Naive B cell (primary cell): Measurements from ENCODE around the gene SYT7. TPM values are rescaled to one million over a fixed set of nuclear protein-coding genes. Genes with fewer than 3 reads are reported as not detected.
A peak's percentile ranks its signal among the peaks of the same experiment; 100 is the strongest.

Experiments
- ATAC-seq, 2 donors: fragments of 150-1000 bp; cut with Tn5 transposase; 2 replicates each; pipeline ENCODE4 v1.10.0; 2021; ENCODE audit warnings: low read depth in 2 of 2, mild to moderate bottlenecking in 2 of 2, moderate library complexity in 2 of 2
- DNase-seq: peaks from one replicate; pipeline ENCODE4 v3.0.0; 2022
- H3K27ac Mint-ChIP-seq, 6 donors: one replicate each; pipeline ENCODE4 v1.8.0; 2020 to 2022; ENCODE audit warnings: mild to moderate bottlenecking in 6 of 6, mixed read lengths in 6 of 6, moderate library complexity in 5 of 6, inconsistent platforms in 2 of 6
- H3K27me3 Mint-ChIP-seq, 3 donors: one replicate each; pipeline ENCODE4 v1.8.0; 2021 to 2022; ENCODE audit warnings: mixed read lengths in 3 of 3, mild to moderate bottlenecking in 1 of 3
- H3K36me3 Mint-ChIP-seq, 2 donors: one replicate each; pipeline ENCODE4 v1.8.0; 2020 to 2022; ENCODE audit warnings: mixed read lengths in 2 of 2, inconsistent platforms in 1 of 2, mild to moderate bottlenecking in 1 of 2
- H3K4me1 Mint-ChIP-seq, 3 donors: one replicate each; pipeline ENCODE4 v1.8.0; 2020 to 2022; ENCODE audit warnings: mixed read lengths in 3 of 3, inconsistent platforms in 1 of 3, mild to moderate bottlenecking in 1 of 3, moderate library complexity in 1 of 3
- H3K4me3 Mint-ChIP-seq, 8 donors: one replicate each; pipeline ENCODE4 v1.8.0; 2020 to 2022; ENCODE audit warnings: mild to moderate bottlenecking in 8 of 8, mixed read lengths in 8 of 8, moderate library complexity in 8 of 8, inconsistent platforms in 2 of 8
- H3K9me3 Mint-ChIP-seq, 7 donors: one replicate each; pipeline ENCODE4 v1.8.0; 2020 to 2022; ENCODE audit warnings: mixed read lengths in 7 of 7, mild to moderate bottlenecking in 5 of 7, inconsistent platforms in 2 of 7, moderate library complexity in 1 of 7
- polyA plus RNA-seq, 6 donors: library from polyadenylated mRNA; unstranded; fragments of 300-500 nt; fragmentation: Illumina TruSeq; gene quantifications; one replicate each; pipeline ENCODE4 v1.2.3, GENCODE V29; 2021; ENCODE audit warnings: low read depth in 6 of 6

SYT7 gene
- polyA plus RNA-seq, 6 donors from 2014 or later, result not detected

DNA sequence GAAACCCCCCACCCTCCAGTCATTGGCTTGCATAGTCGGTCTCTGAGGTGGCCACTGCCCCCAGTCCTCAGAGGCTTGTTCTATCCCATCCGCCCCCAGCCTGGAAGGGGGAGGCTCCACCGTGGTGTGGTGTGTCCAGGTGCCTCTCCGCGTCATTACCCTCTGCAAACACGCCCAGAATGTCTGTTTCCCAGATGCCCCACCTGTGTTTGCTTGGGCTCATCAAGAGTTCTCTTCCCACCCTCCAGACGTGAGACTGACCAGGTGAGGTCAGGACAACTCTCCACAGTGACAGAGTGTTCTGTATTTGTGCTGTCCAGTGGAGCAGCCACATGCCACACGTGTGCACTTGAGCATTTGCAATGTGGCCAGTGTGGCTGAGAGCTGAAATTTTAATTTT lies 47.5 kb downstream of the SYT7 start:
- no peaks in the 10 kb centered on the region for H3K9me3 Mint-ChIP-seq
- H3K27me3 Mint-ChIP-seq, result peaks cover 6 to 60% (median 45%) of the 10 kb centered on the region in 3 donors
- ATAC-seq (no peak), DNase-seq (no peak)
- H3K4me1 Mint-ChIP-seq, result no peaks in the 10 kb centered on the region
- no peak overlapping the region for H3K27ac Mint-ChIP-seq
- H3K36me3 Mint-ChIP-seq, result no peaks in the 10 kb centered on the region
- H3K4me3 Mint-ChIP-seq, result no peak overlapping the region

GRCh38 chr11:61533039-61533375 lies 47.9 kb downstream of the SYT7 start:
- Mint-ChIP-seq H3K9me3 (no peaks in the 10 kb centered on the region), H3K4me1 (no peaks in the 10 kb centered on the region), H3K36me3 (no peaks in the 10 kb centered on the region), H3K27me3 (peaks cover 6 to 58% (median 45%) of the 10 kb centered on the region in 3 donors), H3K4me3 (no peak overlapping the region), H3K27ac (no peak overlapping the region)
- no peak for ATAC-seq
- DNase-seq, result no peak

DNA sequence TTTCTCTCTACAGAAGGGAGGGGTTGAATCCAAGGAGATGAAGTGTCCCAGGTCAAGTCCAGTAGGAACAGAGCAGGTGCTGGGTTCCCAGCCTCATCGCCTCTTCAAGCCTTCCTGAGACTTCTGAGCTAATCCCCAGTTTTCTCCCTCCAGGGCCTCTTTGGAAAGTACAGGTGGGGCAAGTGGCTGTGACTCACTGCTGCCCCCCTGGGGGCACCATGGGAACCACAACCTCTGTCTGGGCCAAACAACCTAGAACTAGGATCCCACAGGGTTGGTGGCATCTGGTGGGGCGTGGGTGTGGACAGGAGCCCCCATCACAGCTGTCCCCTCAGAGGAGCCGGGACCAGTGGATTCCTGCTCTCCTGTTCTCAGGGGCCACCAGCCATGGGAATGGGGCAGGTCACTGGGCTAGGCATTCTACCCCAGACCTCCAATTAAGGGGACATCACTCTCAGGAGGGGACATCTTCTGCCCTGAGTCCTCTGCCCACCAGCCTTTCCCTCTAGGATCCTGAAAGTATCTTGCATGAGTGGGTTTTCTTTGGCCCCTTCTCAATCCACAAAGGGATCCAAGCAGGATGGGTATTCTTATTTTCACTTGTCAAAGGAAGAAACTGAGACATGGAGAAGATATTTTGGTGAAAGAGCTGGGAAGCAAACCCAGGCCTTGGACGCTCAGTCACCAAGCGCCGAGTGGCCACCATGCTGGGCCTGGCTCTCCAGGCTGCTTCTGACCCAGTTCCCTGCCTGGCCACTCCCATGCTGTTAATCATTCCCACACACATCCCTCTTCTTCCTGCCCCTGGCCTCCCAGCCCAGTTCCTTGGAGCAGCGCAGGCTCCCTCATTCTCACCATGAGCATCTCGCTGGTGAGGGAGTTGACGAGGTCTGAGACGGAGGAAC lies 48.5 kb downstream of the SYT7 start:
- no peaks in the 10 kb centered on the region for H3K36me3 Mint-ChIP-seq
- DNase-seq (peak; percentile 31), ATAC-seq (peak in 1 of 2 donors; percentile 45)
- H3K9me3 Mint-ChIP-seq, result no peaks in the 10 kb centered on the region
- H3K4me1 Mint-ChIP-seq, result no peaks in the 10 kb centered on the region
- H3K4me3 Mint-ChIP-seq, result peak overlapping the region in 1 of 8 donors; percentile 22
- H3K27me3 Mint-ChIP-seq, result peaks cover 6 to 57% (median 51%) of the 10 kb centered on the region in 3 donors
- no peak overlapping the region for H3K27ac Mint-ChIP-seq

DNA sequence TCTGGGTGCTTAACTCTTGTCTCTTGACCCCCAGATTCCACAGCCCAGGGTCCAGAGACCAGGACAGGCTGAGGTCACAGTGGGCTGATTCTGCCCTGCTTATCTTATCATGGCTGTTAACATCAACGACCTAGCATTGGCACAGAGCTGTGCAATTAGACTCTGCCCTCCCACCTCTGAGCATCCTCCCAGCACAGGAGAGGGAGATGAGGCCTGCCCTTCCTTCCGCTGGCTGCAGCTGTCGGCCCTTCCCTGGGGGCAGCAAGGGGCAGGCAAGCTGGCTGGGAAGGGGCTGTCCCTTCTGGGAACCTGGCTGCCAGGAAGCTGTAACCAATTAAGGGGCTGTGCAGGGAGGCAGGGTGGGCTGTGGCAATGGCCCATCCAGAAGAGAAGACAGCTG lies 49.8 kb downstream of the SYT7 start:
- no peaks in the 10 kb centered on the region for H3K4me1 Mint-ChIP-seq
- no peak overlapping the region for H3K4me3 Mint-ChIP-seq
- no peaks in the 10 kb centered on the region for H3K9me3 Mint-ChIP-seq
- H3K36me3 Mint-ChIP-seq, result no peaks in the 10 kb centered on the region
- peaks cover 6 to 66% (median 53%) of the 10 kb centered on the region in 3 donors for H3K27me3 Mint-ChIP-seq
- no peak overlapping the region for H3K27ac Mint-ChIP-seq
- DNase-seq, result no peak
- no peak for ATAC-seq

DNA sequence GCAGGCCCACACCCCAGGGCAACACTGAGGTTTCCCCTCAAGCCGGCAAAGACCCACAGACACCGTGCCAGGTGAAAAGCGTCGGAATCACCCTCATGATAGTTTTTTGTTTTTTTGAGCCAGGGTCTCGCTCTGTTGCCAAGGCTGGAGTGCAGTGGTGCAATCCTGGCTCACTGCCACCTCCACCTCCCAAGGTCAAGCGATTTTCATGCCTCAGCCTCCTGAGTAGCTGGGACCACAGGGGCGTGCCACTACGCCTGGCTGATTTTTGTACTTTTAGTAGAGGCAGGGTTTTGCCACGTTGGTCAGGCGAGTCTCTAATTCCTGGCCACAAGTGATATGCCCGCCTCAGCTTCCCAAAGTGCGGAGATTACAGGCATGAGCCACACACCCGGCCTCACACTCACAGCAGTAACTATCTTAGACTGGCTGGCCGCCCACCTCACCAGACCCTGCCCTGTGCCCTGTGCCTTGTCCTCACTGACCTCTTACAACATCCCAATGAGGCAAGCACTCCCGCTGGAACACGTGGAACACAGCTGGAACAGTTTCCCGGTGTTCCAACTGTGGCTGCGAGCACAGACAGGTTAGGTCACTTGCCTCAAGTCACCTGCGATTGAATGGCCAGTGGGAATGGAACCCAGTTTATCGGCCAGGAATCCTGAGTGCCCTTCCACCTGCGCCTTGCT lies 51.2 kb downstream of the SYT7 start:
- H3K27ac Mint-ChIP-seq, result no peak overlapping the region
- H3K9me3 Mint-ChIP-seq, result no peaks in the 10 kb centered on the region
- DNase-seq, result no peak
- H3K4me3 Mint-ChIP-seq, result no peak overlapping the region
- no peaks in the 10 kb centered on the region for H3K4me1 Mint-ChIP-seq
- no peaks in the 10 kb centered on the region for H3K36me3 Mint-ChIP-seq
- H3K27me3 Mint-ChIP-seq, result peaks cover 9 to 67% (median 58%) of the 10 kb centered on the region in 3 donors
- ATAC-seq, result no peak

DNA sequence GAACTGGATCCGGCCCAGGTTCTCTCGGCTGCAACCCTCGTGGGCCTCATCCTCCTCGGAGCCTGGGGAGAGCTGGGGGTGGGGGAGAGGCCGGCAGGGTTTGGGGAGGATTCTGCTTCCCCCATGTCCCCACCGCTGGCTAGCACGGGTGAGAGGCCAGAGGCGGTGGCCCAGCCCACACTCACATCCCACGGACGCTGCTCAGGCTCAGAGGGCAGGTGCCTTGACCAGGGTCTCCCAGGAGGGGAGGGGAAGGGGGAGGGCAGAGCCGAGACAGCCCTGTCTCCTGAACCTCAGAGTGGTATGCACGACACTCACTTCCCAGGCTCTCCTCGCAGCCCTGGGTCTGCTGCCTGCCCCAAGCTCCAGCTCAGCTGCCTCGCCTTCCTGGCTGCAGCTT lies 52.8 kb downstream of the SYT7 start:
- no peak for ATAC-seq
- no peaks in the 10 kb centered on the region for H3K36me3 Mint-ChIP-seq
- no peaks in the 10 kb centered on the region for H3K4me1 Mint-ChIP-seq
- no peak overlapping the region for H3K4me3 Mint-ChIP-seq
- no peak overlapping the region for H3K27ac Mint-ChIP-seq
- DNase-seq, result no peak
- H3K9me3 Mint-ChIP-seq, result no peaks in the 10 kb centered on the region
- peaks cover 15 to 63% (median 50%) of the 10 kb centered on the region in 3 donors for H3K27me3 Mint-ChIP-seq

GRCh38 chr11:61526956-61527731 lies 53.7 kb downstream of the SYT7 start:
- Mint-ChIP-seq H3K27me3 (peaks cover 15 to 59% (median 46%) of the 10 kb centered on the region in 3 donors), H3K36me3 (no peaks in the 10 kb centered on the region), H3K4me3 (no peak overlapping the region), H3K9me3 (no peaks in the 10 kb centered on the region), H3K4me1 (no peaks in the 10 kb centered on the region), H3K27ac (no peak overlapping the region)
- no peak for DNase-seq
- ATAC-seq, result no peak

DNA sequence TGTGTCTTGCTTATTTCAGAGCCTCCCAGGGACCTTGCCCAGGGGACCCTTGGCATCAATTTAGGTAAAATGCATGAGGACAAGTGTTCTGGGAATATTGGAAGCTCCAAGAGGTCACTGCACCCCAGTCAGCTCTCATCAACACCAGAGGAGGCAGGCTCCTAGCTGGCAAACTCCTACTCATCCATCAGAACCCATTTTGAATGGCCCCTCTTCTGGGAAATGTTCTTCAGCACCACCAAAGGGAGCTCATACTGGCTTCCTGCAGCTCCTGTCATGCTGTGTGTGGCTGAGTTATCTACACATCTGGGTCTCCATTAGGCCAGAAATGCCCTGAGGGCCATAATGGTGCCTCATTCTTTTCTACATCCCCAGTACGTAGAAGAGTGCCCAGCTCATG lies 54.6 kb downstream of the SYT7 start:
- H3K4me1 Mint-ChIP-seq, result no peaks in the 10 kb centered on the region
- H3K27me3 Mint-ChIP-seq, result peaks cover 15 to 57% (median 44%) of the 10 kb centered on the region in 3 donors
- ATAC-seq (no peak), DNase-seq (no peak)
- H3K36me3 Mint-ChIP-seq, result no peaks in the 10 kb centered on the region
- H3K4me3 Mint-ChIP-seq, result no peak overlapping the region
- no peaks in the 10 kb centered on the region for H3K9me3 Mint-ChIP-seq
- H3K27ac Mint-ChIP-seq, result peak overlapping the region in 1 of 6 donors; percentile 73

- peak overlapping the region in 1 of 8 donors; percentile 32 for H3K4me3 Mint-ChIP-seq
- no peaks in the 10 kb centered on the region for H3K9me3 Mint-ChIP-seq
- H3K36me3 Mint-ChIP-seq, result no peaks in the 10 kb centered on the region
- no peaks in the 10 kb centered on the region for H3K4me1 Mint-ChIP-seq
- H3K27me3 Mint-ChIP-seq, result peaks cover 15 to 52% (median 39%) of the 10 kb centered on the region in 3 donors
- DNase-seq (no peak), ATAC-seq (no peak)
- peak overlapping the region in 1 of 6 donors; percentile 0 for H3K27ac Mint-ChIP-seq
Observed at GRCh38 chr11:61524963-61525587, 55.8 kb downstream of the SYT7 start.

DNA sequence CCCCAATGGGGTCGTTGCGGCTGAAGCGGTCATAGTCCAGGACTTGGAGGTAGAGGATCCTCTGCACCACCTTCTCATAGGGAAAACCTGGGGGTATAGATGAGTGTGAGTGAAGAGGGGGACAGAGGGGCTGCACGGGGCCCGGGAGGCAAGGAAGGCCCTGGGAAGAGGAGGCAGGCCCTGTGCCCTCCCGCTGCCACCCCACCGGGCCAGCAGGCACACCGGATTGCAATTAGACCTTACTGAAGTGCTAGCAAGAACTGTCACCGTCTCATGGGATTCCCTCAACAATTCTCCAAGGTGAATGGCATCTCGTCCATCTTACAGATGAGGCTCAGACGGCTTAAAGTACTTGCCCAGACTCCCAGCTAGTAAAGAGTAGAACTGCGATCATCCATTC lies 56.4 kb downstream of the SYT7 start:
- no peak overlapping the region for H3K27ac Mint-ChIP-seq
- H3K9me3 Mint-ChIP-seq, result no peaks in the 10 kb centered on the region
- DNase-seq (no peak), ATAC-seq (no peak)
- H3K4me3 Mint-ChIP-seq, result no peak overlapping the region
- no peaks in the 10 kb centered on the region for H3K4me1 Mint-ChIP-seq
- H3K36me3 Mint-ChIP-seq, result no peaks in the 10 kb centered on the region
- H3K27me3 Mint-ChIP-seq, result peaks cover 15 to 52% (median 39%) of the 10 kb centered on the region in 3 donors

- ATAC-seq, result no peak
- H3K36me3 Mint-ChIP-seq, result no peaks in the 10 kb centered on the region
Observed at GRCh38 chr11:61522881-61523280, 58.0 kb downstream of the SYT7 start.

GRCh38 chr11:61518032-61518795 lies 62.7 kb downstream of the SYT7 start:
- Mint-ChIP-seq H3K36me3 (no peaks in the 10 kb centered on the region), H3K4me1 (peaks cover 7 to 15% (median 10%) of the 10 kb centered on the region in 3 donors), H3K4me3 (no peak overlapping the region), H3K27ac (no peak overlapping the region), H3K9me3 (no peaks in the 10 kb centered on the region), H3K27me3 (peaks cover 10 to 47% (median 42%) of the 10 kb centered on the region in 3 donors)
- ATAC-seq, result no peak
- no peak for DNase-seq

More at GRCh38 chr11:61522881-61523280, 58.0 kb downstream of the SYT7 start:
- Mint-ChIP-seq H3K4me3 (no peak overlapping the region), H3K4me1 (no peaks in the 10 kb centered on the region), H3K9me3 (no peaks in the 10 kb centered on the region), H3K27me3 (peaks cover 12 to 48% (median 38%) of the 10 kb centered on the region in 3 donors), H3K27ac (no peak overlapping the region)
- no peak for DNase-seq
